HepG2 (cell line): ENCODE measurements around the gene PRCP. TPM values are rescaled to one million over a fixed set of nuclear protein-coding genes. Genes with fewer than 3 reads are reported as not detected.

ENCODE experiments used
- CEBPZ ChIP-seq: IDR thresholded peaks from 2 replicates; pipeline ENCODE4 v1.6.1; 2012; ENCODE audit warnings: low read length, improper control_type of control experiment
- FLYWCH1 ChIP-seq: sonication (generic); formaldehyde crosslinking; IDR thresholded peaks from 2 replicates; pipeline ENCODE4 v1.8.1; 2023; ENCODE audit warnings: mild to moderate bottlenecking, missing genetic modification reagents
- GTF3A ChIP-seq: sonication (generic); formaldehyde crosslinking; conservative IDR thresholded peaks from 2 replicates; pipeline ENCODE4 v1.4.0; 2020; ENCODE audit warnings: mild to moderate bottlenecking, missing genetic modification reagents
- HDAC6 ChIP-seq: fragments of 200-600 bp; sonication (generic); IDR thresholded peaks from 2 replicates; pipeline ENCODE4 v1.7.0; 2017; ENCODE audit warnings: mild to moderate bottlenecking, antibody characterized with exemption, low read length, low read depth
- JUNB ChIP-seq: sonication (generic); formaldehyde crosslinking; IDR thresholded peaks from 2 replicates; pipeline ENCODE4 v1.8.0; 2022; ENCODE audit warnings: missing genetic modification reagents, mild to moderate bottlenecking, borderline replicate concordance
- MAFF ChIP-seq: IDR thresholded peaks from 2 replicates; pipeline ENCODE4 v1.6.1; 2011; ENCODE audit warnings: low read depth, low read length, improper control_type of control experiment
- MLX ChIP-seq: IDR thresholded peaks from 2 replicates; pipeline ENCODE4 v1.6.1; 2016
- NR2F6 ChIP-seq, 2 experiments: IDR thresholded peaks; 2 replicates each; pipeline ENCODE4 v1.6.1; 2016; ENCODE audit warnings: antibody characterized with exemption in 1 of 2, mild to moderate bottlenecking in 1 of 2
- PRMT3 ChIP-seq: sonication (generic); formaldehyde crosslinking; IDR thresholded peaks from 2 replicates; pipeline ENCODE4 v1.8.1; 2022; ENCODE audit warnings: low read depth, mild to moderate bottlenecking, moderate library complexity, missing genetic modification reagents, borderline replicate concordance
- RBAK ChIP-seq: sonication (generic); formaldehyde crosslinking; IDR thresholded peaks from 2 replicates; pipeline ENCODE4 v1.5.1; 2020; ENCODE audit warnings: mild to moderate bottlenecking, missing genetic modification reagents
- ZFYVE20 ChIP-seq: sonication (generic); formaldehyde crosslinking; IDR thresholded peaks from 2 replicates; pipeline ENCODE4 v1.8.0; 2023; ENCODE audit warnings: low read depth, mild to moderate bottlenecking, moderate library complexity, missing genetic modification reagents, borderline replicate concordance
- ZNF101 ChIP-seq: sonication (generic); formaldehyde crosslinking; IDR thresholded peaks from 2 replicates; pipeline ENCODE4 v1.4.0; 2020; ENCODE audit warnings: mild to moderate bottlenecking, low read depth, missing genetic modification reagents, borderline replicate concordance
- ZNF136 ChIP-seq: sonication (generic); formaldehyde crosslinking; IDR thresholded peaks from 2 replicates; pipeline ENCODE4 v1.8.1; 2022; ENCODE audit warnings: low read depth, mild to moderate bottlenecking, moderate library complexity, missing genetic modification reagents
- ZNF253 ChIP-seq: sonication (generic); formaldehyde crosslinking; IDR thresholded peaks from 2 replicates; pipeline ENCODE4 v1.8.0; 2022; ENCODE audit warnings: mild to moderate bottlenecking, missing genetic modification reagents, borderline replicate concordance
- ZNF282 ChIP-seq: fragments of 450-650 bp; IDR thresholded peaks from 2 replicates; pipeline ENCODE4 v1.6.1; 2018; ENCODE audit not compliant: partially characterized antibody
- ZNF619 ChIP-seq: sonication (generic); formaldehyde crosslinking; IDR thresholded peaks from 2 replicates; pipeline ENCODE4 v1.4.0; 2020; ENCODE audit warnings: mild to moderate bottlenecking, missing genetic modification reagents
- ZNF841 ChIP-seq: sonication (generic); formaldehyde crosslinking; IDR thresholded peaks from 2 replicates; pipeline ENCODE4 v1.8.1; 2023; ENCODE audit warnings: missing genetic modification reagents, borderline replicate concordance
- polyA plus RNA-seq, 8 experiments: library from polyadenylated mRNA; depleted of rRNA in 3 of 8; stranded (reverse) in 7 of 8; unstranded in 1 of 8; fragments of >200 nt; fragmentation: Illumina TruSeq in 4 of 8; extraction: Trizol in 4 of 8; gene quantifications; 2 replicates each; pipeline versions ENCODE4 v1.2.1 to v1.2.3, GENCODE V29; 2011 to 2016; ENCODE audit warnings: low read depth in 4 of 8, missing spikeins in 1 of 8, mixed read lengths in 1 of 8; ENCODE audit not compliant: insufficient read depth in 1 of 8
- total RNA-seq, 5 experiments: library from RNA; depleted of rRNA; stranded (reverse); fragments of >200 nt; fragmentation: Illumina TruSeq; extraction: Trizol; gene quantifications; 2 replicates each; pipeline ENCODE4 v1.2.3, GENCODE V29; 2016; ENCODE audit warnings: low read depth in 1 of 5
- TF ChIP-seq, protein P1 (sequence below): sonication (generic); formaldehyde crosslinking; IDR thresholded peaks from 2 replicates; pipeline ENCODE4 v1.4.0; 2020; ENCODE audit warnings: missing genetic modification reagents, mild to moderate bottlenecking, borderline replicate concordance
- TF ChIP-seq, protein P2 (sequence below): sonication (generic); formaldehyde crosslinking; IDR thresholded peaks from 2 replicates; pipeline ENCODE4 v1.4.0; 2020; ENCODE audit warnings: missing genetic modification reagents, borderline replicate concordance

Gene PRCP
- total and polyA plus RNA-seq, 2 of the 13 experiments (the other 11 are each of a cell fraction or from before 2014, with no cell fraction given), result 84.2 to 105 TPM

- no peak for TF ChIP-seq CEBPZ
- TF ChIP-seq JUNB (CRISPR knock-in tag), result no peak
- no peak for TF ChIP-seq GTF3A (CRISPR knock-in tag)
- TF ChIP-seq ZNF841 (CRISPR knock-in tag), result no peak
- TF ChIP-seq ZNF619 (CRISPR knock-in tag), result no peak
- TF ChIP-seq, protein P1, sequence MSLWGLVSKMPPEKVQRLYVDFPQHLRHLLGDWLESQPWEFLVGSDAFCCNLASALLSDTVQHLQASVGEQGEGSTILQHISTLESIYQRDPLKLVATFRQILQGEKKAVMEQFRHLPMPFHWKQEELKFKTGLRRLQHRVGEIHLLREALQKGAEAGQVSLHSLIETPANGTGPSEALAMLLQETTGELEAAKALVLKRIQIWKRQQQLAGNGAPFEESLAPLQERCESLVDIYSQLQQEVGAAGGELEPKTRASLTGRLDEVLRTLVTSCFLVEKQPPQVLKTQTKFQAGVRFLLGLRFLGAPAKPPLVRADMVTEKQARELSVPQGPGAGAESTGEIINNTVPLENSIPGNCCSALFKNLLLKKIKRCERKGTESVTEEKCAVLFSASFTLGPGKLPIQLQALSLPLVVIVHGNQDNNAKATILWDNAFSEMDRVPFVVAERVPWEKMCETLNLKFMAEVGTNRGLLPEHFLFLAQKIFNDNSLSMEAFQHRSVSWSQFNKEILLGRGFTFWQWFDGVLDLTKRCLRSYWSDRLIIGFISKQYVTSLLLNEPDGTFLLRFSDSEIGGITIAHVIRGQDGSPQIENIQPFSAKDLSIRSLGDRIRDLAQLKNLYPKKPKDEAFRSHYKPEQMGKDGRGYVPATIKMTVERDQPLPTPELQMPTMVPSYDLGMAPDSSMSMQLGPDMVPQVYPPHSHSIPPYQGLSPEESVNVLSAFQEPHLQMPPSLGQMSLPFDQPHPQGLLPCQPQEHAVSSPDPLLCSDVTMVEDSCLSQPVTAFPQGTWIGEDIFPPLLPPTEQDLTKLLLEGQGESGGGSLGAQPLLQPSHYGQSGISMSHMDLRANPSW, result no peak
- TF ChIP-seq NR2F6 (IDR thresholded peaks at IDR 0.05), result peak; percentile 29; the same call in 1 of the 2 replicates
- 0 out of 2 replicates have a peak, but pooled peaks have one; percentile 18 for TF ChIP-seq NR2F6 (CRISPR knock-in tag; IDR thresholded peaks at IDR 0.05)
- no peak for TF ChIP-seq MLX (CRISPR knock-in tag)
- TF ChIP-seq ZNF282, result no peak
- TF ChIP-seq, protein P2, sequence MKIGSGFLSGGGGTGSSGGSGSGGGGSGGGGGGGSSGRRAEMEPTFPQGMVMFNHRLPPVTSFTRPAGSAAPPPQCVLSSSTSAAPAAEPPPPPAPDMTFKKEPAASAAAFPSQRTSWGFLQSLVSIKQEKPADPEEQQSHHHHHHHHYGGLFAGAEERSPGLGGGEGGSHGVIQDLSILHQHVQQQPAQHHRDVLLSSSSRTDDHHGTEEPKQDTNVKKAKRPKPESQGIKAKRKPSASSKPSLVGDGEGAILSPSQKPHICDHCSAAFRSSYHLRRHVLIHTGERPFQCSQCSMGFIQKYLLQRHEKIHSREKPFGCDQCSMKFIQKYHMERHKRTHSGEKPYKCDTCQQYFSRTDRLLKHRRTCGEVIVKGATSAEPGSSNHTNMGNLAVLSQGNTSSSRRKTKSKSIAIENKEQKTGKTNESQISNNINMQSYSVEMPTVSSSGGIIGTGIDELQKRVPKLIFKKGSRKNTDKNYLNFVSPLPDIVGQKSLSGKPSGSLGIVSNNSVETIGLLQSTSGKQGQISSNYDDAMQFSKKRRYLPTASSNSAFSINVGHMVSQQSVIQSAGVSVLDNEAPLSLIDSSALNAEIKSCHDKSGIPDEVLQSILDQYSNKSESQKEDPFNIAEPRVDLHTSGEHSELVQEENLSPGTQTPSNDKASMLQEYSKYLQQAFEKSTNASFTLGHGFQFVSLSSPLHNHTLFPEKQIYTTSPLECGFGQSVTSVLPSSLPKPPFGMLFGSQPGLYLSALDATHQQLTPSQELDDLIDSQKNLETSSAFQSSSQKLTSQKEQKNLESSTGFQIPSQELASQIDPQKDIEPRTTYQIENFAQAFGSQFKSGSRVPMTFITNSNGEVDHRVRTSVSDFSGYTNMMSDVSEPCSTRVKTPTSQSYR (CRISPR knock-in tag), result peak; percentile 65; the same call in 1 of the 2 replicates
- TF ChIP-seq PRMT3 (CRISPR knock-in tag), result no peak
- TF ChIP-seq HDAC6, result no peak
- no peak for TF ChIP-seq FLYWCH1 (CRISPR knock-in tag)
- no peak for TF ChIP-seq ZNF136 (CRISPR knock-in tag)
- TF ChIP-seq RBAK (CRISPR knock-in tag), result no peak
- no peak for TF ChIP-seq MAFF
- TF ChIP-seq ZNF101 (CRISPR knock-in tag), result no peak
- TF ChIP-seq ZNF253 (CRISPR knock-in tag), result no peak
- TF ChIP-seq ZFYVE20 (CRISPR knock-in tag), result no peak
Measured at GRCh38 chr11:82937554-82937953, 37.3 kb upstream of the PRCP start (continued).
